Measurements from ENCODE around the gene ARSB. TPM values are rescaled to one million over a fixed set of nuclear protein-coding genes. Genes with fewer than 3 reads are reported as not detected.

The ARSB gene
- total RNA-seq, 1 donor from 2014 or later = 30.2 TPM

GRCh38 chr5:78793907-78794662, 191.0 kb downstream of the ARSB start:
- no peak overlapping the region for H3K4me3 ChIP-seq (ENCODE audit: insufficient read depth, low read depth, low read length)
- H3K4me1 Mint-ChIP-seq (ENCODE audit: low read depth, unreplicated experiment) = peaks cover 25% of the 10 kb centered on the region
- no peak overlapping the region for H3K27ac Mint-ChIP-seq (ENCODE audit: unreplicated experiment)
- no peaks in the 10 kb centered on the region for H3K79me2 ChIP-seq (ENCODE audit: insufficient read depth, low read length)
- H3K4me3 Mint-ChIP-seq (ENCODE audit: unreplicated experiment) = no peak overlapping the region
- H3K4me1 ChIP-seq (ENCODE audit: insufficient read depth, low read length) = peaks cover 9% of the 10 kb centered on the region
- H3K9me3 ChIP-seq (ENCODE audit: insufficient read depth, low read depth, low read length) = no peaks in the 10 kb centered on the region
- no peak for DNase-seq (ENCODE audit: low read depth)
- no peak for FAIRE-seq
- no peak overlapping the region for H3K27ac ChIP-seq (ENCODE audit: low read depth, low read length)
- H2AFZ ChIP-seq (ENCODE audit: low read depth, low read length) = no peak overlapping the region
- no peaks in the 10 kb centered on the region for H3K9me3 Mint-ChIP-seq (ENCODE audit: unreplicated experiment)
- H3K27me3 Mint-ChIP-seq (ENCODE audit: low read depth, unreplicated experiment) = peaks cover 2% of the 10 kb centered on the region
- H3K27me3 ChIP-seq (ENCODE audit: insufficient read depth, low read length) = no peaks in the 10 kb centered on the region
- H4K20me1 ChIP-seq (ENCODE audit: insufficient read depth, low read length) = no peaks in the 10 kb centered on the region
- H3K36me3 Mint-ChIP-seq (ENCODE audit: low read depth, unreplicated experiment) = peaks cover 2% of the 10 kb centered on the region
- no peak overlapping the region for H3K4me2 ChIP-seq (ENCODE audit: low read length)
- H3K36me3 ChIP-seq (ENCODE audit: insufficient read depth, low read length) = no peaks in the 10 kb centered on the region
- no peak overlapping the region for H3K9ac ChIP-seq (ENCODE audit: low read length)
- TF ChIP-seq CTCF (IDR thresholded peaks at IDR 0.05; ENCODE audit: insufficient read depth, low read depth, low read length) (no peak), EZH2 (IDR thresholded peaks at IDR 0.05; ENCODE audit: insufficient read depth, low read length) (no peak)

- Histone ChIP-seq H2AFZ (ENCODE audit: low read depth, low read length) (no peak overlapping the region), H4K20me1 (ENCODE audit: insufficient read depth, low read length) (no peaks in the 10 kb centered on the region), H3K4me3 (ENCODE audit: insufficient read depth, low read depth, low read length) (no peak overlapping the region), H3K9me3 (ENCODE audit: insufficient read depth, low read depth, low read length) (no peaks in the 10 kb centered on the region), H3K9ac (ENCODE audit: low read length) (no peak overlapping the region), H3K27me3 (ENCODE audit: insufficient read depth, low read length) (no peaks in the 10 kb centered on the region), H3K4me2 (ENCODE audit: low read length) (no peak overlapping the region), H3K79me2 (ENCODE audit: insufficient read depth, low read length) (no peaks in the 10 kb centered on the region), H3K27ac (ENCODE audit: low read depth, low read length) (no peak overlapping the region), H3K4me1 (ENCODE audit: insufficient read depth, low read length) (peaks cover 4% of the 10 kb centered on the region), H3K36me3 (ENCODE audit: insufficient read depth, low read length) (no peaks in the 10 kb centered on the region)
- peaks cover 4% of the 10 kb centered on the region for H3K27me3 Mint-ChIP-seq (ENCODE audit: low read depth, unreplicated experiment)
- FAIRE-seq (no peak), DNase-seq (ENCODE audit: low read depth) (no peak)
- H3K4me1 Mint-ChIP-seq (ENCODE audit: low read depth, unreplicated experiment) = peaks cover 15% of the 10 kb centered on the region
- no peak overlapping the region for H3K4me3 Mint-ChIP-seq (ENCODE audit: unreplicated experiment)
- TF ChIP-seq EZH2 (IDR thresholded peaks at IDR 0.05; ENCODE audit: insufficient read depth, low read length) (no peak), CTCF (IDR thresholded peaks at IDR 0.05; ENCODE audit: insufficient read depth, low read depth, low read length) (no peak)
- peaks cover 2% of the 10 kb centered on the region for H3K36me3 Mint-ChIP-seq (ENCODE audit: low read depth, unreplicated experiment)
- no peaks in the 10 kb centered on the region for H3K9me3 Mint-ChIP-seq (ENCODE audit: unreplicated experiment)
- no peak overlapping the region for H3K27ac Mint-ChIP-seq (ENCODE audit: unreplicated experiment)
These were observed 192.6 kb downstream of the ARSB start for GRCh38 chr5:78792345-78793055.

Measured in astrocyte (in vitro differentiated cells and primary cell).